K562 (cell line): ENCODE measurements around the gene HOXB6. TPM values are rescaled to one million over a fixed set of nuclear protein-coding genes. Genes with fewer than 3 reads are reported as not detected.

Experiments used
- C11orf30 ChIP-seq: fragments of 450-650 bp; IDR thresholded peaks from 2 replicates; pipeline ENCODE4 v1.6.1; 2016; ENCODE audit warnings: low read depth, mild to moderate bottlenecking
- CUX1 ChIP-seq: fragments of 200-800 bp; sonication (Bioruptor generic); IDR thresholded peaks from 2 replicates; pipeline ENCODE4 v1.6.1; 2016; ENCODE audit warnings: missing genetic modification characterization, missing compliant biosample characterization
- GTF2A2 ChIP-seq: IDR thresholded peaks from 2 replicates; pipeline ENCODE4 v1.6.1; 2016; ENCODE audit warnings: mild to moderate bottlenecking, missing genetic modification characterization, missing compliant biosample characterization
- HDAC8 ChIP-seq: fragments of 450-650 bp; IDR thresholded peaks from 2 replicates; pipeline ENCODE4 v1.6.1; 2016; ENCODE audit warnings: mild to moderate bottlenecking, missing genetic modification characterization, moderate library complexity, missing compliant biosample characterization
- JUND ChIP-seq, 2 experiments: IDR thresholded peaks; 2 replicates in 1 of 2; 3 replicates in 1 of 2; pipeline ENCODE4 v1.6.1; 2011; ENCODE audit warnings: borderline replicate concordance in 2 of 2, low read depth in 2 of 2, low read length in 2 of 2, improper control_type of control experiment in 1 of 2, missing biosample characterization in 1 of 2, missing genetic modification characterization in 1 of 2, missing genetic modification reagents in 1 of 2
- RAD21 ChIP-seq, 2 experiments: fragments of 250-450 bp in 1 of 2; fragments of 450-650 bp in 1 of 2; sonication (Bioruptor Pico) in 1 of 2; formaldehyde crosslinking in 1 of 2; IDR thresholded peaks in 1 of 2; conservative IDR thresholded peaks in 1 of 2; 2 replicates each; pipeline versions ENCODE4 v1.4.0 to v1.8.0; 2020 to 2022; ENCODE audit warnings: mild to moderate bottlenecking in 2 of 2, moderate library complexity in 1 of 2
- RCOR1 ChIP-seq, 2 experiments: IDR thresholded peaks; 2 replicates each; pipeline ENCODE4 v1.6.1; 2012; ENCODE audit warnings: low read depth in 2 of 2, low read length in 2 of 2, borderline replicate concordance in 1 of 2, improper control_type of control experiment in 1 of 2
- ZKSCAN8 ChIP-seq: fragments of 200-800 bp; sonication (Bioruptor generic); IDR thresholded peaks from 2 replicates; pipeline ENCODE4 v1.6.1; 2016; ENCODE audit warnings: missing genetic modification characterization, missing compliant biosample characterization
- ZNF124 ChIP-seq: sonication (generic); formaldehyde crosslinking; IDR thresholded peaks from 2 replicates; pipeline ENCODE4 v1.8.1; 2022; ENCODE audit warnings: missing genetic modification reagents
- ZNF280A ChIP-seq: fragments of 450-650 bp; IDR thresholded peaks from 2 replicates; pipeline ENCODE4 v1.6.1; 2018; ENCODE audit warnings: mild to moderate bottlenecking, low read depth; ENCODE audit not compliant: partially characterized antibody
- polyA plus RNA-seq, 8 experiments: library from polyadenylated mRNA; depleted of rRNA in 4 of 8; stranded (reverse) in 5 of 8; unstranded in 3 of 8; fragments of >200 nt; fragmentation: Nextera tagmentation in 2 of 8; fragmentation: Illumina TruSeq in 1 of 8; extraction: Ambion mirVana in 2 of 8; extraction: Trizol in 1 of 8; gene quantifications; 2 replicates each; pipeline versions ENCODE4 v1.2.1 to v1.2.3, GENCODE V29; 2011 to 2014; ENCODE audit warnings: inconsistent platforms in 1 of 8, missing spikeins in 1 of 8
- total RNA-seq, 7 experiments: library from RNA; depleted of rRNA in 6 of 7; stranded (reverse); fragments of >200 nt in 6 of 7; fragmentation: Illumina TruSeq in 2 of 7; extraction: Trizol in 2 of 7; gene quantifications; 2 replicates each; pipeline versions ENCODE4 v1.2.1 to v1.2.3, GENCODE V29; 2011 to 2021; ENCODE audit warnings: low replicate concordance in 1 of 7
- TF ChIP-seq, protein P1 (sequence below): fragments of 450-650 bp; IDR thresholded peaks from 2 replicates; pipeline ENCODE4 v1.6.1; 2016; ENCODE audit warnings: borderline replicate concordance
- TF ChIP-seq, protein P2 (sequence below): fragments of 450-650 bp; IDR thresholded peaks from 2 replicates; pipeline ENCODE4 v1.6.1; 2018; ENCODE audit not compliant: partially characterized antibody

HOXB6 gene
- total and polyA plus RNA-seq, 9 of the 15 experiments (the other 6 are each of a cell fraction or from before 2014, with no cell fraction given): 1.2 to 14.8 (median 4.9) TPM

- peak; percentile 20 for TF ChIP-seq CUX1 (CRISPR knock-in tag)
- no peak for TF ChIP-seq JUND (IDR thresholded peaks at IDR 0.05; ENCODE audit: borderline replicate concordance, low read depth, low read length)
- no peak; the same call in 2 of the 3 replicates for TF ChIP-seq JUND (tag; IDR thresholded peaks at IDR 0.05; ENCODE audit: borderline replicate concordance, low read depth, low read length)
- TF ChIP-seq ZNF124 (CRISPR knock-in tag): no peak
- peak in 1 of 2 experiments; percentile 5; a peak in 1 of 4 replicates for TF ChIP-seq RAD21 (CRISPR knock-in tag; conservative IDR thresholded peaks at IDR 0.05 in 1 of 2, IDR thresholded peaks at IDR 0.05 in 1 of 2)
- no peak for TF ChIP-seq C11orf30
- TF ChIP-seq ZKSCAN8: peak; percentile 53; the same call in 1 of the 2 replicates
- TF ChIP-seq RCOR1 (IDR thresholded peaks at IDR 0.05; ENCODE audit: borderline replicate concordance in 1 of 2, low read depth in 2 of 2, low read length in 2 of 2): peak in 1 of 2 experiments; percentile 61; a peak in 1 of 4 replicates
- no peak for TF ChIP-seq ZNF280A
- TF ChIP-seq, protein P1, sequence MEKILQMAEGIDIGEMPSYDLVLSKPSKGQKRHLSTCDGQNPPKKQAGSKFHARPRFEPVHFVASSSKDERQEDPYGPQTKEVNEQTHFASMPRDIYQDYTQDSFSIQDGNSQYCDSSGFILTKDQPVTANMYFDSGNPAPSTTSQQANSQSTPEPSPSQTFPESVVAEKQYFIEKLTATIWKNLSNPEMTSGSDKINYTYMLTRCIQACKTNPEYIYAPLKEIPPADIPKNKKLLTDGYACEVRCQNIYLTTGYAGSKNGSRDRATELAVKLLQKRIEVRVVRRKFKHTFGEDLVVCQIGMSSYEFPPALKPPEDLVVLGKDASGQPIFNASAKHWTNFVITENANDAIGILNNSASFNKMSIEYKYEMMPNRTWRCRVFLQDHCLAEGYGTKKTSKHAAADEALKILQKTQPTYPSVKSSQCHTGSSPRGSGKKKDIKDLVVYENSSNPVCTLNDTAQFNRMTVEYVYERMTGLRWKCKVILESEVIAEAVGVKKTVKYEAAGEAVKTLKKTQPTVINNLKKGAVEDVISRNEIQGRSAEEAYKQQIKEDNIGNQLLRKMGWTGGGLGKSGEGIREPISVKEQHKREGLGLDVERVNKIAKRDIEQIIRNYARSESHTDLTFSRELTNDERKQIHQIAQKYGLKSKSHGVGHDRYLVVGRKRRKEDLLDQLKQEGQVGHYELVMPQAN: no peak
- TF ChIP-seq GTF2A2 (tag): 0 out of 2 replicates have a peak, but pooled peaks have one; percentile 28
- TF ChIP-seq, protein P2, sequence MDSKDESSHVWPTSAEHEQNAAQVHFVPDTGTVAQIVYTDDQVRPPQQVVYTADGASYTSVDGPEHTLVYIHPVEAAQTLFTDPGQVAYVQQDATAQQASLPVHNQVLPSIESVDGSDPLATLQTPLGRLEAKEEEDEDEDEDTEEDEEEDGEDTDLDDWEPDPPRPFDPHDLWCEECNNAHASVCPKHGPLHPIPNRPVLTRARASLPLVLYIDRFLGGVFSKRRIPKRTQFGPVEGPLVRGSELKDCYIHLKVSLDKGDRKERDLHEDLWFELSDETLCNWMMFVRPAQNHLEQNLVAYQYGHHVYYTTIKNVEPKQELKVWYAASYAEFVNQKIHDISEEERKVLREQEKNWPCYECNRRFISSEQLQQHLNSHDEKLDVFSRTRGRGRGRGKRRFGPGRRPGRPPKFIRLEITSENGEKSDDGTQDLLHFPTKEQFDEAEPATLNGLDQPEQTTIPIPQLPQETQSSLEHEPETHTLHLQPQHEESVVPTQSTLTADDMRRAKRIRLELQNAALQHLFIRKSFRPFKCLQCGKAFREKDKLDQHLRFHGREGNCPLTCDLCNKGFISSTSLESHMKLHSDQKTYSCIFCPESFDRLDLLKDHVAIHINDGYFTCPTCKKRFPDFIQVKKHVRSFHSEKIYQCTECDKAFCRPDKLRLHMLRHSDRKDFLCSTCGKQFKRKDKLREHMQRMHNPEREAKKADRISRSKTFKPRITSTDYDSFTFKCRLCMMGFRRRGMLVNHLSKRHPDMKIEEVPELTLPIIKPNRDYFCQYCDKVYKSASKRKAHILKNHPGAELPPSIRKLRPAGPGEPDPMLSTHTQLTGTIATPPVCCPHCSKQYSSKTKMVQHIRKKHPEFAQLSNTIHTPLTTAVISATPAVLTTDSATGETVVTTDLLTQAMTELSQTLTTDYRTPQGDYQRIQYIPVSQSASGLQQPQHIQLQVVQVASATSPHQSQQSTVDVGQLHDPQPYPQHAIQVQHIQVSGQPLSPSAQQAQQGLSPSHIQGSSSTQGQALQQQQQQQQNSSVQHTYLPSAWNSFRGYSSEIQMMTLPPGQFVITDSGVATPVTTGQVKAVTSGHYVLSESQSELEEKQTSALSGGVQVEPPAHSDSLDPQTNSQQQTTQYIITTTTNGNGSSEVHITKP: no peak
- TF ChIP-seq HDAC8 (tag): no peak
Measured at GRCh38 chr17:48547808-48548522, 56.8 kb downstream of the HOXB6 start (continued).
